Neural crest cell (in vitro differentiated cells): ENCODE results near the gene KIF5A. TPM values are rescaled to one million over a fixed set of nuclear protein-coding genes. Genes with fewer than 3 reads are reported as not detected.

Source experiments
- DNase-seq: peaks from one replicate; pipeline ENCODE4 v3.0.0; 2021; ENCODE audit warnings: low read depth, mixed read lengths, low spot score
- H3K27ac Mint-ChIP-seq: one replicate; pipeline ENCODE4 v1.8.0; 2021; ENCODE audit warnings: mild to moderate bottlenecking, mixed read lengths; ENCODE audit not compliant: unreplicated experiment
- H3K27me3 Mint-ChIP-seq: 2 replicates; pipeline ENCODE4 v1.8.0; 2021; ENCODE audit warnings: low read depth, mild to moderate bottlenecking, mixed read lengths
- H3K36me3 Mint-ChIP-seq: 2 replicates; pipeline ENCODE4 v1.8.0; 2021; ENCODE audit warnings: low read depth, mild to moderate bottlenecking, mixed read lengths
- H3K4me1 Mint-ChIP-seq: 2 replicates; pipeline ENCODE4 v1.8.0; 2021; ENCODE audit warnings: mixed read lengths
- H3K4me3 Mint-ChIP-seq: one replicate; pipeline ENCODE4 v1.8.0; 2021; ENCODE audit warnings: mild to moderate bottlenecking, mixed read lengths
- H3K9me3 Mint-ChIP-seq: 2 replicates; pipeline ENCODE4 v1.8.0; 2021; ENCODE audit warnings: mixed read lengths
- total RNA-seq: library from RNA; stranded (reverse); gene quantifications from 2 replicates; pipeline ENCODE4 v1.2.1, GENCODE V29; 2021
- TF ChIP-seq, protein P1 (sequence below): fragments of 200-600 bp; sonication (generic); conservative IDR thresholded peaks from 2 replicates; pipeline ENCODE4 v1.5.0; 2021; ENCODE audit warnings: antibody characterized with exemption, mild to moderate bottlenecking

Gene KIF5A
- total RNA-seq, 1 donor from 2014 or later, result 20.8 TPM

DNA sequence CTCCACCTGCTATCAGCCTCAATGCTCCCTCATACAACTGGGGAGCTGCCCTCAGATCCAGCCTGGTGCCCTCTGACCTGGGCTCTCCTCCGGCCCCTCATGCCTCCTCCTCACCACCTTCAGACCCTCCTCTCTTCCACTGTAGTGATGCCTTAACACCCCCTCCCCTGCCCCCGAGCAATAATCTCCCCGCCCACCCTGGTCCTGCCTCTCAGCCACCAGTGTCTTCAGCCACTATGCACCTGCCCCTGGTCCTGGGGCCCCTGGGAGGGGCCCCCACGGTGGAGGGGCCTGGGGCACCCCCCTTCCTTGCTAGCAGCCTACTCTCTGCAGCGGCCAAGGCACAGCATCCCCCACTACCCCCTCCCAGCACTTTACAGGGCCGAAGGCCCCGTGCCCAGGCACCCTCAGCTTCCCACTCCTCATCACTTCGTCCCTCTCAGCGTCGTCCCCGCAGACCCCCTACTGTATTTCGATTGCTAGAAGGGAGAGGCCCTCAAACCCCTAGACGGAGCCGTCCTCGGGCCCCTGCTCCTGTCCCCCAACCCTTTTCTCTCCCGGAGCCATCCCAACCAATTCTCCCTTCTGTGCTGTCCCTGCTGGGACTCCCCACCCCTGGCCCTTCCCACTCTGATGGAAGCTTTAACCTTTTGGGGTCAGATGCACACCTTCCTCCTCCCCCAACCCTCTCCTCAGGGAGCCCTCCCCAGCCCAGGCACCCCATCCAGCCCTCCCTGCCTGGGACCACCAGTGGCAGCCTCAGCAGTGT is 24.0 kb upstream of the KIF5A start:
- Mint-ChIP-seq H3K9me3 (no peaks in the 10 kb centered on the region), H3K36me3 (peaks cover 4% of the 10 kb centered on the region), H3K4me1 (peaks cover 35% of the 10 kb centered on the region), H3K4me3 (peak overlapping the region; percentile 97), H3K27ac (no peak overlapping the region), H3K27me3 (peaks cover 13% of the 10 kb centered on the region)
- DNase-seq, result no peak
- TF ChIP-seq, protein P1, sequence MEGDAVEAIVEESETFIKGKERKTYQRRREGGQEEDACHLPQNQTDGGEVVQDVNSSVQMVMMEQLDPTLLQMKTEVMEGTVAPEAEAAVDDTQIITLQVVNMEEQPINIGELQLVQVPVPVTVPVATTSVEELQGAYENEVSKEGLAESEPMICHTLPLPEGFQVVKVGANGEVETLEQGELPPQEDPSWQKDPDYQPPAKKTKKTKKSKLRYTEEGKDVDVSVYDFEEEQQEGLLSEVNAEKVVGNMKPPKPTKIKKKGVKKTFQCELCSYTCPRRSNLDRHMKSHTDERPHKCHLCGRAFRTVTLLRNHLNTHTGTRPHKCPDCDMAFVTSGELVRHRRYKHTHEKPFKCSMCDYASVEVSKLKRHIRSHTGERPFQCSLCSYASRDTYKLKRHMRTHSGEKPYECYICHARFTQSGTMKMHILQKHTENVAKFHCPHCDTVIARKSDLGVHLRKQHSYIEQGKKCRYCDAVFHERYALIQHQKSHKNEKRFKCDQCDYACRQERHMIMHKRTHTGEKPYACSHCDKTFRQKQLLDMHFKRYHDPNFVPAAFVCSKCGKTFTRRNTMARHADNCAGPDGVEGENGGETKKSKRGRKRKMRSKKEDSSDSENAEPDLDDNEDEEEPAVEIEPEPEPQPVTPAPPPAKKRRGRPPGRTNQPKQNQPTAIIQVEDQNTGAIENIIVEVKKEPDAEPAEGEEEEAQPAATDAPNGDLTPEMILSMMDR, result no peak

DNA sequence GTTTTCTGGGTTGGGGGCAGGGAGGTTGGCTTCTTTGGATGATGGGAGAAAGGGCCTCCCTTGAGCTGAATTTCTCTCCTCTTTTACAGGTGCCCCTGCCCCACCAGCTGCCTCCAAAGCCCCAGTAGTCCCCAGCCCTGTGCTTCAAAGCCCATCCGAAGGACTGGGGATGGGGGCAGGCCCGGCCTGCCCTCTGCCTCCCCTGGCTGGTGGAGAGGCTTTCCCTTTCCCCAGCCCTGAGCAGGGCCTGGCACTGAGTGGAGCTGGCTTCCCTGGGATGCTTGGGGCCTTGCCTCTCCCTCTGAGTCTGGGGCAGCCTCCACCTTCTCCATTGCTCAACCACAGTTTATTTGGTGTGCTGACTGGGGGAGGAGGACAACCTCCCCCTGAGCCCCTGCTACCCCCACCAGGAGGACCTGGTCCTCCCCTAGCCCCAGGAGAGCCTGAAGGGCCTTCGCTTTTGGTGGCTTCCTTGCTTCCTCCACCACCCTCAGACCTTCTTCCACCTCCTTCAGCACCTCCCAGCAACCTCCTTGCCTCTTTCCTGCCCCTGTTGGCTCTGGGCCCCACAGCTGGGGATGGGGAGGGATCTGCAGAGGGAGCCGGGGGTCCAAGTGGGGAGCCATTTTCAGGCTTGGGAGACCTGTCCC is 23.2 kb upstream of the KIF5A start:
- H3K36me3 Mint-ChIP-seq, result peaks cover 4% of the 10 kb centered on the region

DNA sequence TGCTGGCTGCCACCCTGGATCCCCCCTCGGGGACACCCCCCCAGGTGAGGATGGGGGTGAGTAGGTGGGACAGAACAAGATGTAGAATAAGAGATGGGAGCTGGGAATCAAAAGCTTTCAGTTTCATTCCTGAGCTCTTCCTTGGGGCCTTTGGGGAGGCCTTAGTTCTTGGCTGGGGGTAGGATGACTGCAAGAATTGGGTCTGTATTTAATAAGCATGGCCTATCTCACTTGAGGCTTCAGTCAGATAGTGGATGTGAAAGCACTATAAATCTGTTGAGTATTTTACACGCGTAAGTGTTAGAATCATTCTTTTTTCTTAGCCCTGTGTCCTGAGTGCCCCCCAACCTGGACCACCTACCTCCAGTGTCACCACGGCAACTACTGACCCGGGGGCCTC is 22.7 kb upstream of the KIF5A start:
- peaks cover 6% of the 10 kb centered on the region for H3K27me3 Mint-ChIP-seq
- H3K27ac Mint-ChIP-seq, result no peak overlapping the region
- no peak for DNase-seq
- peaks cover 4% of the 10 kb centered on the region for H3K36me3 Mint-ChIP-seq
- no peaks in the 10 kb centered on the region for H3K9me3 Mint-ChIP-seq
- TF ChIP-seq, protein P1, result no peak
- H3K4me3 Mint-ChIP-seq, result peak overlapping the region; percentile 72
- H3K4me1 Mint-ChIP-seq, result peaks cover 21% of the 10 kb centered on the region

More for the DNA sequence above, 23.2 kb upstream of the KIF5A start:
- Mint-ChIP-seq H3K27ac (peak overlapping the region; percentile 27), H3K4me1 (peaks cover 27% of the 10 kb centered on the region), H3K4me3 (peak overlapping the region; percentile 59), H3K9me3 (no peaks in the 10 kb centered on the region), H3K27me3 (peaks cover 11% of the 10 kb centered on the region)
- no peak for DNase-seq
- TF ChIP-seq, protein P1, result no peak

DNA sequence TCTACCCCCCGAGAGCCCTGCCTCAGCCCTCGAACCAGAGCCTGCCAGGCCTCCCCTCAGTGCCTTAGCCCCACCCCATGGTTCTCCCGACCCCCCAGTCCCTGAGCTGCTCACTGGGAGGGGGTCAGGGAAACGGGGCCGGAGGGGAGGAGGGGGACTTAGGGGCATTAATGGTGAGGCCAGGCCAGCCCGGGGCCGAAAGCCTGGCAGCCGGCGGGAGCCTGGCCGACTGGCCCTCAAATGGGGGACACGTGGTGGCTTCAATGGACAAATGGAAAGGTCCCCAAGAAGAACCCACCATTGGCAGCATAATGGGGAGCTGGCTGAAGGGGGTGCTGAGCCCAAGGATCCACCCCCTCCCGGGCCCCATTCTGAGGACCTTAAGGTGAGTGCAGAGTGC is 21.7 kb upstream of the KIF5A start:
- TF ChIP-seq, protein P1, result no peak
- Mint-ChIP-seq H3K36me3 (peaks cover 4% of the 10 kb centered on the region), H3K4me3 (no peak overlapping the region), H3K27me3 (peaks cover 5% of the 10 kb centered on the region), H3K27ac (no peak overlapping the region), H3K9me3 (no peaks in the 10 kb centered on the region), H3K4me1 (peaks cover 18% of the 10 kb centered on the region)
- no peak for DNase-seq

DNA sequence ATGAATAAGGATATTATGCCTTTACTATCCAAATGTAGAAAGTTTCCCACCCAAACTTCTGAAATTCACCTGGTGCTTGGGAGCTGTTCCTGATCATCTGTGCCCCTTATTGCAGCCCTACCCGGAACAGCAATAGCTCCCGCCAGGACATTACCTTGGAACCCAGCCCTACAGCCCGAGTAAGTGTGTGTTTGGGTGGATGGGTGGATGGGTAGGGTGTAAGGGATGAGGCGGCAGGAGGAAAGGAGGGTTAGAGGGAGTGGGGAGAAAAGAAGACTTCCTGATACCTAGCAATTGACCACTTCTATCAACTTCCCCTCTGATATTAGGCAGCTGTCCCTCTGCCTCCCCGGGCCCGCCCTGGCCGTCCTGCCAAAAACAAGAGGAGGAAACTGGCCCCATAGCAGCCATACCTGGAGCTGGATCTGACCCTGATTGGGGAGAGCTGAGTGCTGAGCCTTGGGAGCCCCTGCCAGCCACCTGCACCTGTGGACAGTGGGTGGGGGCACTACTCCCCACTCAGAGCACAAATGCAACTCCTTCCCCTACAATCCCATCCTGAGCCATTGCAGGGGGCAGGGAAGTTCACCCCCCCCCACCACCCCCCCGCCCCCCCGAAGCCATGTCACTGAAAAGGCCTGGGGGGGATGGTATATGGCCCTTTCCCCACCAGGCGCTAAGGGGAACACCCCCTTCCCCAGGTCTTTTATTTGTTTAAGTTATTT is 20.9 kb upstream of the KIF5A start:
- Mint-ChIP-seq H3K4me3 (peak overlapping the region; percentile 57), H3K36me3 (peaks cover 4% of the 10 kb centered on the region), H3K4me1 (peaks cover 10% of the 10 kb centered on the region), H3K27ac (no peak overlapping the region), H3K9me3 (no peaks in the 10 kb centered on the region), H3K27me3 (no peaks in the 10 kb centered on the region)
- TF ChIP-seq, protein P1, result no peak
- no peak for DNase-seq
